ENCODE data around the gene SLC35B3. TPM values are rescaled to one million over a fixed set of nuclear protein-coding genes. Genes with fewer than 3 reads are reported as not detected.

The SLC35B3 gene
- total and polyA plus RNA-seq, 9 of the 15 experiments (the other 6 are each of a cell fraction or from before 2014, with no cell fraction given): 7.6 to 19.1 (median 11.3) TPM

DNA sequence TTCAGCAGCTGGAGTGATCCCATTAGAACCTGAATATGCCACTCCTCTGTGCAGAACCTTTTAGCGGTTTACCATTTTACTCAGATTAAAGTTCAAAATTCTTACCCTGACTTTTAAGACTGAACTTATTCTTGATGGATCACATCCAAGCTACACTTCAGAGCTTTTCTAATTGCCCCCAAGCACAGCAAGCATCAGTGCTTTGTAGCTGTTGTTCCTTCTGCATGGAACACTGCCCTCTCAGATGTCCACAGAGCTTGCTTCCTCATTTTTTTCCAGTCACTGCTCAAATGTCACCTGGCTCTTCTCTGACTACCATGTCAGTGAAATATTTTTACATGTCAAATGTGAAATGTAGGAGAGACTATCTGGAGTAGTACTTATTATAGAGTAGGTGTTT, 1.6 kb upstream of the SLC35B3 start:
- no peak for ATAC-seq
- Histone ChIP-seq H3K27ac (ENCODE audit: extremely low read depth, low read depth, low read length) (no peak overlapping the region), H3K9me1 (ENCODE audit: control insufficient read depth, insufficient read depth, low read length) (no peaks in the 10 kb centered on the region), H2AFZ (ENCODE audit: low read depth, low read length) (no peak overlapping the region), H4K20me1 (replicated peaks; ENCODE audit: control insufficient read depth, insufficient read depth, low read length) (peaks cover 4% of the 10 kb centered on the region; the same call in 1 of the 2 replicates), H3K4me3 (no peak overlapping the region), H3K9ac (ENCODE audit: insufficient read depth in 1 of 2, low read depth in 2 of 2, low read length in 2 of 2) (no peak overlapping the region), H3K27me3 (ENCODE audit: control insufficient read depth in 2 of 2, insufficient read depth in 2 of 2, low read length in 2 of 2) (no peaks in the 10 kb centered on the region), H3K36me3 (ENCODE audit: control insufficient read depth, insufficient read depth, low read length) (peaks cover 10% of the 10 kb centered on the region; the same call in 2 of the 3 replicates), H3K4me1 (replicated peaks in 1 of 2; ENCODE audit: control insufficient read depth in 2 of 2, insufficient read depth in 2 of 2, low read length in 2 of 2) (peaks cover 5 to 10% of the 10 kb centered on the region in 2 experiments), H3K4me2 (ENCODE audit: insufficient read depth, low read length) (no peak overlapping the region), H3K79me2 (ENCODE audit: control insufficient read depth, insufficient read depth, low read length) (peaks cover 40% of the 10 kb centered on the region), H3K9me3 (replicated peaks; ENCODE audit: control insufficient read depth, insufficient read depth, low read depth, low read length) (no peaks in the 10 kb centered on the region)
- in situ Hi-C loops (cut with MboI) (loop anchor here (25.0 kb wide), 1 partner anchor 2000 kb away; no protein-coding TSS in a partner anchor), intact Hi-C loops (cut with micrococcal nuclease) (loop anchor here (10.0 kb wide), 2 partner anchors 332 to 1988 kb away; partner anchors contain the start of gene EEF1E1)
- 50% methylated on average over 1 of the region's 1 CpG for WGBS (ENCODE audit: insufficient coverage, low coverage, missing lambda C conversion rate)
- DNase-seq (ENCODE audit: extremely low read depth in 1 of 4, low spot score in 3 of 4): no peak
- no TSS peak for BruUV-seq (replicated peaks)
- FAIRE-seq: no peak
- CTCF ChIA-PET (ENCODE audit: low intra/inter-chr PET ratio): no interaction called here
- POLR2A ChIA-PET: interaction anchor here (1.2 kb wide), 1 partner anchor 19 kb away, joined by 3 read pairs; no protein-coding TSS in a partner anchor
- TF ChIP-seq NR2F6 (CRISPR knock-in tag; IDR thresholded peaks at IDR 0.05) (no peak), PBX2 (CRISPR knock-in tag; IDR thresholded peaks at IDR 0.05; ENCODE audit: low read depth) (no peak), PBX2 (tag; conservative IDR thresholded peaks at IDR 0.05; ENCODE audit: low read depth) (no peak), TAF15 (IDR thresholded peaks at IDR 0.05; ENCODE audit: low read depth, low read length) (no peak)

All from K562 (cell line).